HFFc6 (cell line): Measurements from ENCODE around the gene GOLGA3. TPM values are rescaled to one million over a fixed set of nuclear protein-coding genes. Genes with fewer than 3 reads are reported as not detected.
"Not testable (repeated sequence)": the region's sequence is repeated elsewhere in the genome, so short reads cannot be mapped to it uniquely, and the experiment has no call there.

Experiments
- DNase-seq: peaks from one replicate; pipeline ENCODE4 v3.0.0-alpha.2; 2018
- H3K27ac Mint-ChIP-seq: 2 replicates; pipeline ENCODE4 v1.8.0; 2020; ENCODE audit warnings: mild to moderate bottlenecking, mixed read lengths
- H3K27me3 Mint-ChIP-seq: 2 replicates; pipeline ENCODE4 v1.8.0; 2021; ENCODE audit warnings: mild to moderate bottlenecking, moderate library complexity, mixed read lengths; ENCODE audit not compliant: insufficient read depth
- H3K36me3 Mint-ChIP-seq: 2 replicates; pipeline ENCODE4 v1.8.0; 2021; ENCODE audit warnings: low read depth, mixed read lengths
- H3K4me1 Mint-ChIP-seq: 2 replicates; pipeline ENCODE4 v1.8.0; 2020; ENCODE audit warnings: low read depth, mixed read lengths
- H3K4me3 Mint-ChIP-seq: 2 replicates; pipeline ENCODE4 v1.8.0; 2020; ENCODE audit warnings: mild to moderate bottlenecking, moderate library complexity, mixed read lengths
- H3K9me3 Mint-ChIP-seq: 2 replicates; pipeline ENCODE4 v1.8.0; 2020; ENCODE audit warnings: mild to moderate bottlenecking, mixed read lengths
- total RNA-seq, 6 experiments: library from RNA; stranded (reverse); fragmentation: NEBNext Ultra II Directional; extraction: Animal tissue kit (Norgen Biotek cat#: 25700); gene quantifications; 2 replicates in 1 of 6; 3 replicates in 5 of 6; pipeline ENCODE4 v1.2.3, GENCODE V29; 2021
- TF ChIP-seq, protein P1 (sequence below): fragments of 200-600 bp; sonication (generic); IDR thresholded peaks from 2 replicates; pipeline ENCODE4 v1.5.0; 2021; ENCODE audit warnings: antibody characterized with exemption, mild to moderate bottlenecking

The GOLGA3 gene
- total RNA-seq, 6 experiments from 2014 or later: 108 to 121 (median 115) TPM

DNA sequence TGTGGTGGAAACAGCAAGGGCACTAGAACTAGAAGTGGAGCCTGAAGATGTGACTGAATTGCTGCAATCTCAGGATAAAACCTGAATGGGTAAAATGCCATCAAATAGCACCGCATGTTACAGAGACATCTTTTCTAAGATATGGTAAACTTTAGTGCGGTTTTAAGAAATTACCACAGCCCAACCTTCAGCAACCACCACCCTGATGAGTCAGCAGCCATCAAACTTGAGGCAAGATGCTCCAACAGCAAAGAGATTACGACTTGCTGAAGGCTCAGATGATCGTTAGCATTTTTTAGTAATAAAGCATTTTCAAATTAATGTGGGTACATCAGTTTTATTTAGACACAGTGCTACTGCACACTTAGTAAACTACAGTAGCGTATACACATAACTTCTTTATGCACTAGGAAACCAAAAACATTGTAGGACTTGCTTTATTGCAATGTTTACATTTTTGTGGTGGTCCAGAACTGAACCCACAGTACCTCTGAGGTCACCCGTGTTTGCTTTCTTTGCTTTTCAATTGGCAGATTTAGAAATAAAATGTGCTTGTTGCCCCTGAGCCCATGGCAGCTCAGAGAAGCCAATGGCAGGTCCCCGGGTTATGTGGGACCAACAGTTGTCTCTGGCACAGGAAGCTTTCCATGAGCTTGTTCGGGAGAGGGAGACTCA, 15.9 kb downstream of the GOLGA3 start:
- peaks cover 15% of the 10 kb centered on the region for H3K4me1 Mint-ChIP-seq
- DNase-seq: peak; percentile 8
- TF ChIP-seq, protein P1, sequence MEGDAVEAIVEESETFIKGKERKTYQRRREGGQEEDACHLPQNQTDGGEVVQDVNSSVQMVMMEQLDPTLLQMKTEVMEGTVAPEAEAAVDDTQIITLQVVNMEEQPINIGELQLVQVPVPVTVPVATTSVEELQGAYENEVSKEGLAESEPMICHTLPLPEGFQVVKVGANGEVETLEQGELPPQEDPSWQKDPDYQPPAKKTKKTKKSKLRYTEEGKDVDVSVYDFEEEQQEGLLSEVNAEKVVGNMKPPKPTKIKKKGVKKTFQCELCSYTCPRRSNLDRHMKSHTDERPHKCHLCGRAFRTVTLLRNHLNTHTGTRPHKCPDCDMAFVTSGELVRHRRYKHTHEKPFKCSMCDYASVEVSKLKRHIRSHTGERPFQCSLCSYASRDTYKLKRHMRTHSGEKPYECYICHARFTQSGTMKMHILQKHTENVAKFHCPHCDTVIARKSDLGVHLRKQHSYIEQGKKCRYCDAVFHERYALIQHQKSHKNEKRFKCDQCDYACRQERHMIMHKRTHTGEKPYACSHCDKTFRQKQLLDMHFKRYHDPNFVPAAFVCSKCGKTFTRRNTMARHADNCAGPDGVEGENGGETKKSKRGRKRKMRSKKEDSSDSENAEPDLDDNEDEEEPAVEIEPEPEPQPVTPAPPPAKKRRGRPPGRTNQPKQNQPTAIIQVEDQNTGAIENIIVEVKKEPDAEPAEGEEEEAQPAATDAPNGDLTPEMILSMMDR: no peak
- H3K4me3 Mint-ChIP-seq: no peak overlapping the region
- no peaks in the 10 kb centered on the region for H3K9me3 Mint-ChIP-seq
- H3K27me3 Mint-ChIP-seq: peaks cover 8% of the 10 kb centered on the region
- H3K36me3 Mint-ChIP-seq: peaks cover 41% of the 10 kb centered on the region
- peak overlapping the region; percentile 65 for H3K27ac Mint-ChIP-seq

DNA sequence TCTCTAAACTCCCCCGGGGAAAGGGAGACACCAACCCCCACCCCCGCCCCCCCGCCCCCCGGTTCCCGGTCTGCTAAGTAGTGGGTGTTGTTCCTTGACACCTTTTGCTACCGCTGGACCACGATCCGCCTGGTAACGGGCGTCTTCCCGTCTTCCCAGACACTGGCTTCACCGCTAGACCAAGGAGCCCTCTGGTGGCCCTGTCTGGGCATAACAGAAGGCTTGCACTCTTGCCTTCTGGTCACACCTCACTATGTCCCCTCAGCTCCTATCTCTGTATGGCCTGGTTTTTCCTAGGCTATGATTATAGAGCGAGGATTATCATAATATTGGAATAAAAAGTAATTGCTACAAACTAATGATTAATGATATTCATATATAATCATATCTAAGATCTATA, 19.3 kb downstream of the GOLGA3 start:
- not testable (repeated sequence) for H3K4me3 Mint-ChIP-seq, H3K27ac Mint-ChIP-seq, H3K27me3 Mint-ChIP-seq, H3K9me3 Mint-ChIP-seq
- DNase-seq: peak; percentile 12
- peaks cover 15% of the 10 kb centered on the region for H3K4me1 Mint-ChIP-seq
- TF ChIP-seq, protein P1: peak; percentile 57
- peaks cover 50% of the 10 kb centered on the region for H3K36me3 Mint-ChIP-seq

DNA sequence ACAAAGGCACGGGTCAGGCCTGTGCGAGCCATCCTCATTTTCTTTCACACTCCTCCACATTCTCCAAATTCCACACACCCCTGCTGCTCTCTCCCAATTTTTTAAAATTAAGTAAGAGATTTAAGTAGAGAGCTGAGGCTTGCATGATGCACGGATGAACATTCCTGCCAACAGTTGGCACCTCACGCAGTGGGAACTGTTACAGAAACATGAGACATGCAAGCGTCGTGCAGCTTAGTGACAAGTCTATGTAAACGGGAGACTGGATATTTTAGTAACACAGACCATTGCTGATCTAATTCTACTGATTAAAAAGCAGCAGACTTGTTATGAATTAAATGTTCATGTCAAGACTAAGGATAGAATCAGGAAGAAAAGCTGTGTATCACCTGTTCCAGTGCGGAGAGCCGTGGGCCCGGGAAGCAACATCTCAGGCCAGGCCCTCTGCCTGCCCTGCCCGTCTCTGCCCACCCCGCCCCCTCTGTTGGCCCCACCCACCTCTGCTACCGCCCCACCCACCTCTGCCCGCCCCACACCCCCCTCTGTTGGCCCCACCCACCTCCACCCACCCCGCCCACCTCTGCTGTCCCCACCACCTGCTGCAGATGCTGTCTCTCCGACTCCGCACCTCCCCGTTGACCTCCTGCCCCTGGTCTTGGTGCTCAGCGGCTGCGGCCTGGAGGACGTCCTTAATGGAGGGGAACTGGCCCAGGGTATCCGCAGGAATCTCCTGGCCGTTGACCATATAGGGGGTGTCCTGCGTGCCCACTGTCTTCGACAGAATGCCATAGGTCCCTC, 21.2 kb downstream of the GOLGA3 start:
- H3K36me3 Mint-ChIP-seq: peaks cover 56% of the 10 kb centered on the region
- no peak for DNase-seq
- H3K4me1 Mint-ChIP-seq: peaks cover 5% of the 10 kb centered on the region
- peaks cover 7% of the 10 kb centered on the region for H3K27me3 Mint-ChIP-seq
- TF ChIP-seq, protein P1: no peak
- H3K27ac Mint-ChIP-seq: no peak overlapping the region
- H3K4me3 Mint-ChIP-seq: no peak overlapping the region
- no peaks in the 10 kb centered on the region for H3K9me3 Mint-ChIP-seq

DNA sequence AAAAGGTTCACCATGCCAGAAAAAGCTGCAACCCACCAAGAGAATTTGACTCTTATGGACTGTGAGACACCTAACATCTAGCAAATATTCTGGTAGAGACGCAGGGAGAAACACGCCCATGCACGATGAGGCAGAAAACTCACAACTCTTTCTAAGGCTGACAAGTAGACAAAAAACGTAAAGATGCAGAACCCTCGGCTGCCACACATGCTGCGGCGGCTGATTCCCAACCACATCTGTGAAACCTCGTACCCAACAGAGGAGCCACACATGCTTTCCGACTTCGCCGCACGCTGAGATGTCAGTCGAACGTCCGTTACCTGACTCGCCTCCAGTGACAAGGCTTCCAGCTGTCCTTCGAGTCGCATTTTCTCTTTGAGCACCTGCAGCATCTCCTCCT, 21.8 kb downstream of the GOLGA3 start:
- Mint-ChIP-seq H3K4me1 (no peaks in the 10 kb centered on the region), H3K27ac (no peak overlapping the region), H3K36me3 (peaks cover 54% of the 10 kb centered on the region), H3K27me3 (peaks cover 5% of the 10 kb centered on the region), H3K4me3 (no peak overlapping the region), H3K9me3 (no peaks in the 10 kb centered on the region)
- TF ChIP-seq, protein P1: no peak
- no peak for DNase-seq

- no peak overlapping the region for H3K4me3 Mint-ChIP-seq
- no peak overlapping the region for H3K27ac Mint-ChIP-seq
- peaks cover 58% of the 10 kb centered on the region for H3K36me3 Mint-ChIP-seq
- no peak for DNase-seq
- H3K9me3 Mint-ChIP-seq: no peaks in the 10 kb centered on the region
- peaks cover 10% of the 10 kb centered on the region for H3K27me3 Mint-ChIP-seq
- no peaks in the 10 kb centered on the region for H3K4me1 Mint-ChIP-seq
- TF ChIP-seq, protein P1: no peak
These were observed 24.2 kb downstream of the GOLGA3 start for GRCh38 chr12:132804426-132804861.
